ENCODE measurements around the gene ZFP64. TPM values are rescaled to one million over a fixed set of nuclear protein-coding genes. Genes with fewer than 3 reads are reported as not detected.

ZFP64 gene
- total RNA-seq, 1 donor from 2014 or later: 49.8 TPM

DNA sequence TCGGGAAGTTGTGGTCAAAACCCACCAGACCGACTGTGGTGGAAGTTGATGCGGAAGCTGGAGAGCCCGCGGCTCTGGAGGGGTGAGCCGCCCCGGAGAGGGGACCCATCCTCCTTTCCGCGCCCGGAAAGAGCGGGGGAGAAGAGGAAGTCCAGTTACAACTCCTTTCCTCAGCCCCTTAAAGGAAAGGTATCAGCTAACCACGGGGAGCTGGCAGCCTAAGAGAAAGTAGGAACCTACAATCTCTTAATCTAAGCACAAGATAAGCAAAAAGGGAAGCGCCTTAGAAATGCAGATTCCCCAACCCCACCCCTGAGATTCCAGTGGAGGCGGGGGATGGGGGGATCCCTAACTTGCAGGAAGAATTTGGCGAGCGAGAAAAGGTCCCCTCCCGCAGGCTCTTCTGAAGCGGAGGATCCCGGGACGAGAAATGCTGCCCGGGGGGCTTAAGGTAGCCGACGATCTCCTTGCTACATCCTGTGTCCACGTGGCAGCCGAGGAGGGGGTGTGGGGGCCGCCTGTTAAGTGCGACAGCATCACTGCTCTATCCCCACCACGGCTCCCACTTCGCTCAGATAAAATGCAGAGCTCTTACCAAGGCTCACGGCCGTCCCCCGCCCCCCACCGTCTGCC is 87.5 kb downstream of the ZFP64 start:
- TF ChIP-seq, protein P1, sequence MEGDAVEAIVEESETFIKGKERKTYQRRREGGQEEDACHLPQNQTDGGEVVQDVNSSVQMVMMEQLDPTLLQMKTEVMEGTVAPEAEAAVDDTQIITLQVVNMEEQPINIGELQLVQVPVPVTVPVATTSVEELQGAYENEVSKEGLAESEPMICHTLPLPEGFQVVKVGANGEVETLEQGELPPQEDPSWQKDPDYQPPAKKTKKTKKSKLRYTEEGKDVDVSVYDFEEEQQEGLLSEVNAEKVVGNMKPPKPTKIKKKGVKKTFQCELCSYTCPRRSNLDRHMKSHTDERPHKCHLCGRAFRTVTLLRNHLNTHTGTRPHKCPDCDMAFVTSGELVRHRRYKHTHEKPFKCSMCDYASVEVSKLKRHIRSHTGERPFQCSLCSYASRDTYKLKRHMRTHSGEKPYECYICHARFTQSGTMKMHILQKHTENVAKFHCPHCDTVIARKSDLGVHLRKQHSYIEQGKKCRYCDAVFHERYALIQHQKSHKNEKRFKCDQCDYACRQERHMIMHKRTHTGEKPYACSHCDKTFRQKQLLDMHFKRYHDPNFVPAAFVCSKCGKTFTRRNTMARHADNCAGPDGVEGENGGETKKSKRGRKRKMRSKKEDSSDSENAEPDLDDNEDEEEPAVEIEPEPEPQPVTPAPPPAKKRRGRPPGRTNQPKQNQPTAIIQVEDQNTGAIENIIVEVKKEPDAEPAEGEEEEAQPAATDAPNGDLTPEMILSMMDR (IDR thresholded peaks at IDR 0.05; ENCODE audit: insufficient read depth, low read length, severe bottlenecking): no peak
- H3K36me3 ChIP-seq (ENCODE audit: control insufficient read depth, insufficient read depth, low read length): no peaks in the 10 kb centered on the region
- peak overlapping the region; percentile 54 for H3K4me3 ChIP-seq (ENCODE audit: low read depth, low read length)
- no peak for DNase-seq (ENCODE audit: low read depth)
- no peaks in the 10 kb centered on the region for H3K27me3 ChIP-seq (ENCODE audit: control insufficient read depth, insufficient read depth, low read length)
- no peak for FAIRE-seq

DNA sequence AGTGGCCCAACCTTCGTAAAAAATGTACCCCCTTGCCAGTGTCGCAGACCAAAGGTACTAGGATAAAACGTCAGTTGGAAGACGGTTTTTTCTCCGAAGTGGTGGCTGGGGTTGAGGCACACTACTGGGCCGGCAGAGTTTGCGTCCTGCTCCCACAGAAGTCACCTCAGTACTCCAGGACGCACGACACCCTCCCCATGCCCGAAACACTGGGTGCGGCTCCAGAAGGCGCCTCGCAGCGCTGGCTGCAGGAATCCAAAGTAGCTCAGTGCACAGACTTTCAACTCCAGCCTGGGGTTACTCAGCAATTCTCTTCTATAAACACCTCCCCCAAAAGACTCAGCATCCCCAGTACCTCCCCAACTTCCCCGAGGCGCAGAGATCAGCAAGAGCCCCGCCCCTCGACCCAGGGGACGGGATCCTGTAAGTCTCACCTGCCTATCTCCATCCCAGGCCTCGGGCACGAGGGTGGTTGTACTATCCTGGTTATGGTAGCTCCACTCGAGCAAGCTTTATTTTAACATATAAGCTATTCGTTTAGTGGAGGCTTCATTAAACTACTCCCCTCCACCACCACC is 88.2 kb downstream of the ZFP64 start:
- no peak for FAIRE-seq
- peak overlapping the region; percentile 54 for H3K4me3 ChIP-seq (ENCODE audit: low read depth, low read length)
- DNase-seq (ENCODE audit: low read depth): peak; percentile 54
- H3K27me3 ChIP-seq (ENCODE audit: control insufficient read depth, insufficient read depth, low read length): no peaks in the 10 kb centered on the region
- TF ChIP-seq, protein P1 (IDR thresholded peaks at IDR 0.05; ENCODE audit: insufficient read depth, low read length, severe bottlenecking): no peak
- H3K36me3 ChIP-seq (ENCODE audit: control insufficient read depth, insufficient read depth, low read length): no peaks in the 10 kb centered on the region

DNA sequence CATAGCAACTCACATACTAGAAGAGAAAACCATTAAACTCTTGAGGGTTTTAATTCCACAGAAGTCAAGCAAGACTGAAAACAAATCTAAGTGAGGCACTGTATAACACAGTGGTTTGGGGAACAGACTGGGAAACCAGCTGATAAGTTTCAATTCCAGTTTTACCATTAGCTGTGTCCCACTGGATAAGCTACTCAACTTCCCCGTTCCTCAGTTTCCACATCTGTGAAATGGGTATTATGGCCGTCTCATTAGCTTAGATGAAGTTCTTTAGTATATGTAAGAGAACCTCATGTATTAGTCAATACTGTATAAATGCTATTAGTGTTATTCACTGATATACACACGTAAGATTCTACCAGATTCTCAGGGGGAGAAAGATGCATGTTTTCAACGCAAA is 89.0 kb downstream of the ZFP64 start:
- Histone ChIP-seq H3K36me3 (ENCODE audit: control insufficient read depth, insufficient read depth, low read length) (no peaks in the 10 kb centered on the region), H3K4me3 (ENCODE audit: low read depth, low read length) (no peak overlapping the region), H3K27me3 (ENCODE audit: control insufficient read depth, insufficient read depth, low read length) (no peaks in the 10 kb centered on the region)
- no peak for DNase-seq (ENCODE audit: low read depth)
- TF ChIP-seq, protein P1 (IDR thresholded peaks at IDR 0.05; ENCODE audit: insufficient read depth, low read length, severe bottlenecking): no peak
- FAIRE-seq: no peak

DNA sequence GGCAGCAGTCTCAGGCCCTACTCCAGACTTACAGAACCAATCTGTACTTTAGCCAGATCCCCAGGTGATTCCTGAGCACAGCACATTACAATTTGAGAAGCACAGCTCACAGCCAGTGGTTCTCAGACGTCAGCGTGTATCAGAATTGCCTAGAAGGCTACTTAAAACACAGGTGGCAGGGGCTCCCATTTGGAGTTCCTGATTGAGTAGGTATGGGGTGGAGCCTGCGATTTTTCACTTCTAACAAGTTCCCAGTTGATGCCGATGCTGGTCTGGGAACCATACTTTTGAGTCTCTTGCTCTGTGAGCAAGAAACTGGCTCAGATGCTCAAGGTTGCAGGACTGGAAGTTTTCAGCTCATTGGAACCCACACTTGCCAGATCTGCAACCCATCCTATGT is 89.5 kb downstream of the ZFP64 start:
- FAIRE-seq: no peak
- Histone ChIP-seq H3K27me3 (ENCODE audit: control insufficient read depth, insufficient read depth, low read length) (no peaks in the 10 kb centered on the region), H3K36me3 (ENCODE audit: control insufficient read depth, insufficient read depth, low read length) (no peaks in the 10 kb centered on the region), H3K4me3 (ENCODE audit: low read depth, low read length) (no peak overlapping the region)
- DNase-seq (ENCODE audit: low read depth): no peak
- TF ChIP-seq, protein P1 (IDR thresholded peaks at IDR 0.05; ENCODE audit: insufficient read depth, low read length, severe bottlenecking): no peak

Measured in bronchial epithelial cell (primary cell).